ENCODE measurements around the gene RANBP10. TPM values are rescaled to one million over a fixed set of nuclear protein-coding genes. Genes with fewer than 3 reads are reported as not detected.

RANBP10 gene
- total and polyA plus RNA-seq, 2 donors (not counting 3 experiments of a cell fraction or from before 2014, with no cell fraction given) = 25.6 to 28.8 TPM

DNA sequence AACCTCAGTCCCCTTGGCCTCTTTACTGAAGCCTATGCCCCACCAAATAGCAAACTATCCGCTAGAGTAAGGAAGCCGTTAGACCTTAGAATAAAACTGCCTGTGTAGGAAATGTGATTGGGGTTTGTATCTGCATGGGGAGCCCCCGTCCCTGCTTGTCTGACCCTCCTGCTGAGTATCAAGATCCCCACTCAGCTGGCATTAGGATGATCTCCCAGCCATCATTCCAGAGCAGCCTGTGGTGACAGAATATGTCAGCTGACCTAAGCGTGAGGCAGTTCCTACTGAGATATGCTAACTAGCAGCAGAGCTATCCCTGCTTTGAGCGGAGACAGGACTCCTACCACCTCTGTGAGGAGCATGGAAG lies 86.6 kb downstream of the RANBP10 start:
- POLR2A ChIA-PET = interaction anchor here (0.6 to 1.2 kb wide), 4 partner anchors 38 to 88 kb away, joined by 3 to 7 read pairs (median 5); partner anchors contain the start of genes RANBP10 and TSNAXIP1
- FAIRE-seq = no peak
- TSS peak; percentile 93 for BruUV-seq (replicated peaks)

More for the DNA sequence above, 86.6 kb downstream of the RANBP10 start:
- DNase-seq (ENCODE audit: low read depth, low spot score) = no peak
- intact Hi-C loops (cut with micrococcal nuclease) (loop anchor here (1.0 to 2.0 kb wide), 3 partner anchors 46 to 87 kb away; partner anchors contain the start of genes RANBP10 and TSNAXIP1), dilution Hi-C loops (cut with MboI; ENCODE audit: extremely low pct_ligation_motif_present, low sequenced_read_pairs) (no loop called here)
- CTCF ChIA-PET = interaction anchor here (0.5 to 3.7 kb wide), 13 partner anchors 10 to 238 kb away, joined by 3 to 28 read pairs (median 3); partner anchors contain the start of genes ATP6V0D1, RANBP10 and TSNAXIP1
- Histone ChIP-seq H3K4me3 (replicated peaks in 1 of 3; ENCODE audit: insufficient read depth in 1 of 3, low read depth in 1 of 3, low read length in 3 of 3) (peak overlapping the region; percentile 17 to 93 (median 91)), H3K9me1 (replicated peaks; ENCODE audit: control insufficient read depth, extremely low read depth, insufficient read depth, low read length) (no peaks in the 10 kb centered on the region), H3K27ac (ENCODE audit: insufficient read depth, low read depth, low read length) (peak overlapping the region; percentile 81), H4K20me1 (replicated peaks; ENCODE audit: control insufficient read depth, extremely low read depth, insufficient read depth, low read length) (peaks cover 8% of the 10 kb centered on the region), H3K4me2 (ENCODE audit: insufficient read depth, low read length) (peak overlapping the region; percentile 87), H3K27me3 (ENCODE audit: control insufficient read depth in 2 of 2, insufficient read depth in 2 of 2, low read length in 2 of 2) (no peaks in the 10 kb centered on the region), H3K9me3 (replicated peaks; ENCODE audit: control insufficient read depth, insufficient read depth, low read length) (no peaks in the 10 kb centered on the region), H2AFZ (ENCODE audit: low read depth, low read length) (peak overlapping the region; percentile 59), H3K9ac (replicated peaks; ENCODE audit: extremely low read depth, insufficient read depth, low read length) (peak overlapping the region; percentile 74), H3K79me2 (ENCODE audit: control insufficient read depth, insufficient read depth, low read length) (peaks cover 43% of the 10 kb centered on the region), H3K36me3 (ENCODE audit: control insufficient read depth in 2 of 2, extremely low read depth in 1 of 2, insufficient read depth in 2 of 2, low read length in 2 of 2) (peaks cover 2 to 8% of the 10 kb centered on the region in 2 experiments), H3K4me1 (ENCODE audit: control insufficient read depth, extremely low read depth, insufficient read depth, low read length) (peaks cover 23% of the 10 kb centered on the region)
- TF ChIP-seq EZH2 (IDR thresholded peaks at IDR 0.05; ENCODE audit: borderline replicate concordance, low read depth, low read length, severe bottlenecking) = no peak
- TF ChIP-seq, protein P1, sequence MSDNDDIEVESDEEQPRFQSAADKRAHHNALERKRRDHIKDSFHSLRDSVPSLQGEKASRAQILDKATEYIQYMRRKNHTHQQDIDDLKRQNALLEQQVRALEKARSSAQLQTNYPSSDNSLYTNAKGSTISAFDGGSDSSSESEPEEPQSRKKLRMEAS (IDR thresholded peaks at IDR 0.05; ENCODE audit: insufficient read depth, insufficient read length) = no peak
- TF ChIP-seq JUN (IDR thresholded peaks at IDR 0.05; ENCODE audit: borderline replicate concordance, insufficient read depth, insufficient read length, low read depth) = no peak
- TF ChIP-seq MYC (IDR thresholded peaks at IDR 0.05; ENCODE audit: low read depth, low read length) = no peak
- TF ChIP-seq, protein P2, sequence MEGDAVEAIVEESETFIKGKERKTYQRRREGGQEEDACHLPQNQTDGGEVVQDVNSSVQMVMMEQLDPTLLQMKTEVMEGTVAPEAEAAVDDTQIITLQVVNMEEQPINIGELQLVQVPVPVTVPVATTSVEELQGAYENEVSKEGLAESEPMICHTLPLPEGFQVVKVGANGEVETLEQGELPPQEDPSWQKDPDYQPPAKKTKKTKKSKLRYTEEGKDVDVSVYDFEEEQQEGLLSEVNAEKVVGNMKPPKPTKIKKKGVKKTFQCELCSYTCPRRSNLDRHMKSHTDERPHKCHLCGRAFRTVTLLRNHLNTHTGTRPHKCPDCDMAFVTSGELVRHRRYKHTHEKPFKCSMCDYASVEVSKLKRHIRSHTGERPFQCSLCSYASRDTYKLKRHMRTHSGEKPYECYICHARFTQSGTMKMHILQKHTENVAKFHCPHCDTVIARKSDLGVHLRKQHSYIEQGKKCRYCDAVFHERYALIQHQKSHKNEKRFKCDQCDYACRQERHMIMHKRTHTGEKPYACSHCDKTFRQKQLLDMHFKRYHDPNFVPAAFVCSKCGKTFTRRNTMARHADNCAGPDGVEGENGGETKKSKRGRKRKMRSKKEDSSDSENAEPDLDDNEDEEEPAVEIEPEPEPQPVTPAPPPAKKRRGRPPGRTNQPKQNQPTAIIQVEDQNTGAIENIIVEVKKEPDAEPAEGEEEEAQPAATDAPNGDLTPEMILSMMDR (IDR thresholded peaks at IDR 0.05; ENCODE audit: extremely low read depth in 1 of 2, insufficient read depth in 1 of 2, low read depth in 1 of 2, low read length in 2 of 2) = no peak
- no peak for TF ChIP-seq FOS (IDR thresholded peaks at IDR 0.05; ENCODE audit: borderline replicate concordance, insufficient read depth, low read length)
- no peak for TF ChIP-seq POLR2AphosphoS5 (IDR thresholded peaks at IDR 0.05; ENCODE audit: insufficient read depth, low read depth, low read length)
- TF ChIP-seq POLR2A (IDR thresholded peaks at IDR 0.05; ENCODE audit: low read depth, low read length) = no peak

All from endothelial cell of umbilical vein (primary cell).